SU-DHL-6 (cell line): ENCODE data around the gene ZP1.

Experiments
- H2AFZ ChIP-seq: fragments of 200-600 bp; sonication (generic); 2 replicates; pipeline ENCODE4 v1.6.1; 2014; ENCODE audit warnings: low read depth, mild to moderate bottlenecking, moderate library complexity, mixed read lengths, antibody characterized with exemption, low read length; ENCODE audit not compliant: severe bottlenecking
- H3F3A ChIP-seq: fragments of 200-600 bp; shearing (Covaris generic); 2 replicates; pipeline ENCODE4 v1.6.0; 2016; ENCODE audit warnings: antibody characterized with exemption, mild to moderate bottlenecking; ENCODE audit not compliant: insufficient read depth
- H3K27ac ChIP-seq: fragments of 200-600 bp; sonication (generic); 2 replicates; pipeline ENCODE4 v1.5.1; 2016; ENCODE audit warnings: low read depth, mild to moderate bottlenecking, low read length, moderate library complexity, mixed read lengths
- H3K27me3 ChIP-seq: fragments of 200-600 bp; sonication (generic), shearing (Covaris generic); 2 replicates; pipeline ENCODE4 v1.6.0; 2014; ENCODE audit warnings: mild to moderate bottlenecking, low read length
- H3K36me3 ChIP-seq: fragments of 200-600 bp; sonication (generic); 2 replicates; pipeline ENCODE4 v1.6.1; 2014; ENCODE audit warnings: mild to moderate bottlenecking, low read length, mixed read lengths
- H3K4me2 ChIP-seq: fragments of 300-600, 200-600 bp; shearing (Covaris generic), sonication (generic); 2 replicates; pipeline ENCODE4 v1.6.0; 2014; ENCODE audit warnings: low read length, low read depth, mild to moderate bottlenecking; ENCODE audit not compliant: poor library complexity, severe bottlenecking
- H3K4me3 ChIP-seq: fragments of 200-600 bp; sonication (generic); 2 replicates; pipeline ENCODE4 v1.5.1; 2014; ENCODE audit warnings: antibody characterized with exemption, low read length, mild to moderate bottlenecking, mixed read lengths; ENCODE audit not compliant: insufficient read depth, poor library complexity, severe bottlenecking
- H3K79me2 ChIP-seq: fragments of 200-600 bp; sonication (generic); 2 replicates; pipeline ENCODE4 v1.6.1; 2014; ENCODE audit warnings: mild to moderate bottlenecking, low read length, moderate library complexity; ENCODE audit not compliant: insufficient read depth
- H3K9ac ChIP-seq: fragments of 200-600 bp; sonication (generic); 2 replicates; pipeline ENCODE4 v1.7.0; 2014; ENCODE audit warnings: mild to moderate bottlenecking, low read length
- H3K9me2 ChIP-seq: fragments of 200-600 bp; sonication (generic); replicated peaks from 2 replicates; pipeline ENCODE4 v1.6.1; 2014; ENCODE audit warnings: low read length; ENCODE audit not compliant: insufficient read depth
- H3K9me3 ChIP-seq: fragments of 200-600 bp; sonication (generic); 2 replicates; pipeline ENCODE4 v1.6.1; 2014; ENCODE audit warnings: low read length, mixed read lengths; ENCODE audit not compliant: insufficient read depth
- H4K20me1 ChIP-seq: fragments of 200-600 bp; sonication (generic); 2 replicates; pipeline ENCODE4 v1.6.1; 2014; ENCODE audit warnings: low read depth, mild to moderate bottlenecking, antibody characterized with exemption, low read length, moderate library complexity, mixed read lengths
- CTCF ChIP-seq: fragments of 200-600 bp; sonication (generic); IDR thresholded peaks from one replicate; pipeline ENCODE4 v1.5.1; 2017; ENCODE audit warnings: antibody characterized with exemption, mild to moderate bottlenecking, low read length, moderate library complexity; ENCODE audit not compliant: insufficient read depth, poor library complexity, severe bottlenecking
- EZH2phosphoT487 ChIP-seq: fragments of 200-600 bp; sonication (generic), shearing (Covaris generic); conservative IDR thresholded peaks from 2 replicates; pipeline ENCODE4 v1.6.1; 2018; ENCODE audit warnings: mild to moderate bottlenecking, antibody characterized with exemption, low read length, moderate library complexity, mixed read lengths

ZP1 gene

DNA sequence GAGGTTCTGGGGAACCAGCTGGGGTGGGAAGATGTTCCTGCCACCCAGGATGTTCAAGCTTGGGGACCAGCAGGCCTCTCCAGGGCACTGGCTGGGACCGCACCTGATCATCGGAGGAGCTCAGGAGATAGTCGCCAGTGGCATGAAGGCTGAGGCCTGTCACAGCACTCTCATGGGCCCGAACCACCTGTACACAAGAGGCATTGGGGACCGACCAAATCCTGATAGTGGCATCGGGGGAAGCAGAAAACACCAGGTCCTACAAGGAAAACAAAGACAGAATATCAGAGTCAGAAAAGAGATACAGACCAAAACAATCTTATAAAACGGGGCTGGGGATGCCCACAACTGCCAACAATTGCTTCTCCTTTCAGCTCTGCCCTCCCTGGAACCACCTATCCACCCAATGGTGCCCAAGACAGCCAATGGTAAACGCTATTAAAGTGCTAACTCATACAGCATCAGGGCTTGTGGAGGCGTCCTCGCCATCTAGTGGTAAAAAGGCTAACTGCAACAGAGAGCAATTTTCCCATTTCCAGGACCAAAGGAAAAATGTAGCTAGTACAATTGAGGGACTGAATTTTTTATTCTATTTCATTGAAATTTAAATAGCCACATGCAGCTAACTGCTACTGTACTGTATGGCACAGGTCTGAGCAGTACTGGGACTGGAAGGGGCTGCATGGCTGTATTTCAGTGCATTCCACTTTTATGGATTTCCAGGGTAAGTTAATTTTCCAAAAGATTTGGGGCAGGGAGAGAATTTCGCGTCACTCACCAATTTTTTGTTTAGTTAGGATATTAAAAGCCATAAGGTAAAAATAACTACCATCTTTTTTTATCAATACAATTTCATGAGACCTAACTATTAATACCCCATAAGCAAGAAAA is 31.9 kb downstream of the ZP1 start:
- Histone ChIP-seq H3K27me3 (no peaks in the 10 kb centered on the region), H4K20me1 (peaks cover 9% of the 10 kb centered on the region), H3K9me2 (no peaks in the 10 kb centered on the region), H3F3A (peaks cover 9% of the 10 kb centered on the region; the same call in 1 of the 2 replicates), H3K27ac (no peak overlapping the region), H3K4me3 (no peak overlapping the region), H3K36me3 (peaks cover 43% of the 10 kb centered on the region), H3K9me3 (no peaks in the 10 kb centered on the region), H2AFZ (no peak overlapping the region), H3K79me2 (peaks cover 15% of the 10 kb centered on the region), H3K9ac (no peak overlapping the region), H3K4me2 (no peak overlapping the region)
- no peak for TF ChIP-seq EZH2phosphoT487
- TF ChIP-seq CTCF, result peak; percentile 95

DNA sequence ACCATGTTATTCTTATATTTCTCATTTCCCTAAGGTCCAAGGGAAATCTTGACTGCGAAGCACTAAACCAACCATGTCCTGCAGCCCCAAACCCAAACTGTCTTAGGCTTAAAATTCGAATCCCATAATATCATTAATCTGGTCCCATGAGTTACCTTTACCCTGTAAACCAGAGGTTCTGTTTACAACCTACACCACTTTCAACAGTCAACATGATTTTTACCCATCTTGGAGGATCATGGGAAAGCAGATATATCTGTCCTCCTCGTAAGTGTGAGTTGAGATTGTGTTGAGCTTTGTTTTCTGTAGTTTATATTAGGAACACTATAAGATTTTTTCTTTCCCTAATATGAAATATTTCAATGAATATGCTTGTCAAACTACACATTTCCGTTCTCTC is 32.6 kb downstream of the ZP1 start:
- H2AFZ ChIP-seq, result no peak overlapping the region
- no peak overlapping the region for H3K4me2 ChIP-seq
- TF ChIP-seq EZH2phosphoT487, result no peak
- TF ChIP-seq CTCF, result no peak
- no peaks in the 10 kb centered on the region for H3K27me3 ChIP-seq
- peaks cover 43% of the 10 kb centered on the region for H3K36me3 ChIP-seq
- H3K9me3 ChIP-seq, result no peaks in the 10 kb centered on the region
- no peak overlapping the region for H3K9ac ChIP-seq
- H3F3A ChIP-seq, result peaks cover 9% of the 10 kb centered on the region; the same call in 1 of the 2 replicates
- H3K9me2 ChIP-seq, result no peaks in the 10 kb centered on the region
- no peak overlapping the region for H3K4me3 ChIP-seq
- H3K79me2 ChIP-seq, result peaks cover 22% of the 10 kb centered on the region
- peaks cover 16% of the 10 kb centered on the region for H4K20me1 ChIP-seq
- no peak overlapping the region for H3K27ac ChIP-seq

GRCh38 chr11:60900673-60901404 is 33.5 kb downstream of the ZP1 start:
- H3K9ac ChIP-seq, result no peak overlapping the region
- no peak overlapping the region for H2AFZ ChIP-seq
- no peak overlapping the region for H3K4me2 ChIP-seq
- H3K4me3 ChIP-seq, result no peak overlapping the region
- H3K9me3 ChIP-seq, result no peaks in the 10 kb centered on the region
- TF ChIP-seq CTCF (no peak), EZH2phosphoT487 (no peak)
- peaks cover 42% of the 10 kb centered on the region for H3K36me3 ChIP-seq
- peaks cover 31% of the 10 kb centered on the region for H3K79me2 ChIP-seq
- H3K9me2 ChIP-seq, result no peaks in the 10 kb centered on the region
- H3K27ac ChIP-seq, result no peak overlapping the region
- H3K27me3 ChIP-seq, result no peaks in the 10 kb centered on the region
- peaks cover 9% of the 10 kb centered on the region; the same call in 1 of the 2 replicates for H3F3A ChIP-seq
- H4K20me1 ChIP-seq, result peaks cover 19% of the 10 kb centered on the region
